ENCODE measurements around the gene BRMS1.

BRMS1 gene

DNA sequence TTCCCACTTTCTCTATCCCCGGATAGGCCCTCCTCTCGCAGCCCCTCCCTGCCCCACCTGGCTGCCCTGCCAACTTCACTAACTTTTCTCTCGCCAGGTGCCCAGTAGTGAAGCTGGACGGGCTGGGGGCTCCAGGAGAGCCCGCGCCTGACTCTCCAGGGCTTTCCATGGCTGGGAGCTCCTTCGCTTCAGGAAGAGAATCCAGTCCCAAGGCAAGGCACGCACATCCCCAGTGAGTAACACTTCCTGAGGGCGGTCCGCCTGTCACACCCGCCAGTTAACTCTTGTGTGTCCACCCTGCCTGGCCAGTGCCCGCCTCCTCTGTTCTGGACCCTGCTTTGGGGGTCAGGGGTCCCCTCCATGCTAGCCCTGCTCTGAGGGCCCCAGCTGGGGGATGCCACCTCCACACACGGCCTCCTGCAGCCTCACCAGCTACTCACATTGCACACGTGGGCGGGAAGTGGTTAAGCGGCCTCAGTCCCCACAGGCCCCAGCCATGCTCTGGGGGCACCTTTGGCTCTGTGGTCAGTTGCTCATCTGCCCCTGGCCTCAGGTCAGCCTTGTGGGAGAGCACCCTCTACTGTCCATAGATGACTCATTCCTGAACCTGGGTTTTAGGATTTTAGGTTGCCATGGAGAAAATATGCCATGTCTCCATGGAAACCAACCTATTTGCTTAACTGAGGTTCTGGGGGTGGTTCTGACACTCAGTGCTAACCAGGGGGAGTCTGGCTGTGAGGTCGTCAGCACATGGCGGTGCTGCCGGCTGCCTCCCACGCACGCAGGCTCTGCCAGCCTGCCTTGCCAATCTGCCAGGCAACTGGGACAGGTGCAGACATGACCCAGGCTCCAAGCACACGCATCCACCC lies 8.4 kb downstream of the BRMS1 start, which contains the start of gene RIN1:
TSS of gene RIN1 (minus strand) at position 201 of the 869 bp plus-strand sequence. CDS start at position 169, 32 bp downstream.
- peak; percentile 75 for DNase-seq

DNA sequence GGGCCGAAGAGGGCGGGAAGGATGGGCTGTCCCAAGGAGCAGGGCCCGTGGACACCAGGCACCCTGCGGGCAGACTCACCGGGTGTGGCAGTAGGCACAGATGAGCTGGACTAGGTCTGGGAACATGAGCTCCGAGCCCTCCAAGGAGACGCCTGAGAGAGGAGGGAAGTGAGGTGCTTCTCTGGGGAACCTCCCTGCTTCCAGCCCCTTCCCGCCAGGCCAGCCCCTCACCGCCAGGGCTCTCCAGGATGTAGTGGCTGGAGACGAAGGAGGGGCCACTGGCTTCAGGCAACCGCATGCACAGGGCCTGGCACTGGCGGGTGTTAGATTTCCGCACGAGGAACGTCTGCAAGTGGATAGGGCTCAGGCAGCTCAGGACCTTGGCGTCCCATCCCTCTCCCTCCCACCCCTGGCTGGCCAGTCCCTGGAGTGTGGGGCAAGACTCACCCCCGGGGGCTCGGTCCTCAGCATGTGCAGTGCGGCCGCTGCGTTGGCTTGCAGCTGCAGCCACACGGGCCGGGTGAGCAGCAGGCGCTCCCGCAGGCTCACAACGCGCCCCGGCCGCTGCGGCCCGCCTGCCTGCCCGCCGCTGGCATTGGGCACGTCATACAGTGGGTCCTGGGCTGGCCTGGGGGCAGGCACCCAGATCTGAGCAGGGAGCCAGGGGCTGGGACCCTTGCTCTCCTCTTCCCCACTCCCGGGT lies 9.2 kb downstream of the BRMS1 start:
- DNase-seq, result no peak

DNA sequence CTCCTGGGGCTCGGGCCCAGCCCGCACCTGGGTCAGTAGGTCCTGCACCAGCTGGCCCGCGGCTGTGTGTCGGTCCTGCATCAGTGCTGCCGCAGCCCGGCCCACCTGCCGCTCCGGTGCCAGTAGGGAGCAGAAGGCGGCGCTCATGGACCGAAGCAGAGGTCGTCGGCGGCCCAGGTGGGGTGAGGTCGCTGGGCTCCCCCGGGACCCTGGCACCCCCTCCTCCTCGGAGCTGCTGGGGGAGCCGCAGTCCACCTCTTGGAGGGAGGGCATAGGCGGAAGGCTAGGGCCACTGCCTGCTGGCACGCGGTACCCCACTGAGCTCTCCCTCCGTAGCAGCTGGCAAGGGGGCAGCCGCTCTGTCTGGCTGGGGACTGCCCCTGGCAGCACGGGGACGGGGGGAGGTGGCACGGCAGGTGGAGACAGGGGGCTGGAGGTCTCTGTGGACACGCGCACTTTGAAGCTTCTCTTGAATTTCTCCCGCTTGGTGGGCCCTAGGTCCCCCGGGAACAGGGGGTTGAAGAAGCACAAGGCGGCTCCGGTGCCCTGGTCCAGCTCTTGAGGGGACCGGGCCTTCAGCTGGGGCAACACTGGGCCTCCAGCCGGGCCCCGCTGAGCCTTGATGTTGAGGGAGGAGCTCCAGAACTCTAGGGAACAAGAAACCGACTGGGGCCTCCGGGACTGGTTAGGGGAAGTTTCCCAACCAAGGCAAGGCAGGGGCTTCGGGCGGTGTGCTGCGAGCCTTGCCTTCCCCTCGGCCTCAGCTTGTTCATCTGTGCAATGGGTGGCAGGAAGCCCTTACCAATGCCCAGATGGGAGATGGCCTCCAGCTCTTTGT lies 10.1 kb downstream of the BRMS1 start:
- peak; percentile 59 for DNase-seq

DNA sequence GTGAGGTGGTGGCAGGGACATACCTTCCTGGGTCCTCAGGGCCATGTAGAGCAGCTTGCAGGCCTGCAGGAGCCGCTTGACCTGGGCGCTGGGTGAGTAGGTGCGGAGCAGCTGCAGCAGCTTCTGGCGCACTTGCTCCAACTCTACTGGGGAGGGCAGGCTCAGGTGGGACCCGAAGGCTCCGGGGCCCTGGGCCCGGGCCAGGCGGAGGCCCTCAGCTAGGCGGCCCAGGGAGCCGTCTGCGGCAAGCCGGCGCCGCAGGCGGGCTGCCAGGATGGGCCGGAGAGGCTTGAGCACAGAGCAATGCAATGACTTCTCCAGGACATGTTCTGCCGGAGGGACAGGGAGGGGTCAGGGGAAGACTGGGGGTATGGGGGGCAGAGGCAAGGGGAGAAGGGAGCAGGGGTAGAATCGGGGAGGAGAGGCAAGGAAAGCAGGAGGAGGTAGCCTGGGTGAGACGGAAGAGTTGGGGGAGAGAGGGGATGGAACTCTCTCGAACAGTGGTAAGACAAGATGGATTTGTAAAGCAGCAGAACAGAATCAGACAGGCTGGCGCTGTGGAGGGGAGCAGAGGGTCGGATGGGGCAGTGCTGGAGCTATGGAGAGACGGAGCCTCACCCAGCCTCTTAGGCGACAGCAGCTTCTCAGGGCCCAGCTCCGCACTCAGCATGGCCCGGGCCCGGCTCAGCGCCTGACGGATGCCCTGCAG lies 10.9 kb downstream of the BRMS1 start:
- no peak for DNase-seq

DNA sequence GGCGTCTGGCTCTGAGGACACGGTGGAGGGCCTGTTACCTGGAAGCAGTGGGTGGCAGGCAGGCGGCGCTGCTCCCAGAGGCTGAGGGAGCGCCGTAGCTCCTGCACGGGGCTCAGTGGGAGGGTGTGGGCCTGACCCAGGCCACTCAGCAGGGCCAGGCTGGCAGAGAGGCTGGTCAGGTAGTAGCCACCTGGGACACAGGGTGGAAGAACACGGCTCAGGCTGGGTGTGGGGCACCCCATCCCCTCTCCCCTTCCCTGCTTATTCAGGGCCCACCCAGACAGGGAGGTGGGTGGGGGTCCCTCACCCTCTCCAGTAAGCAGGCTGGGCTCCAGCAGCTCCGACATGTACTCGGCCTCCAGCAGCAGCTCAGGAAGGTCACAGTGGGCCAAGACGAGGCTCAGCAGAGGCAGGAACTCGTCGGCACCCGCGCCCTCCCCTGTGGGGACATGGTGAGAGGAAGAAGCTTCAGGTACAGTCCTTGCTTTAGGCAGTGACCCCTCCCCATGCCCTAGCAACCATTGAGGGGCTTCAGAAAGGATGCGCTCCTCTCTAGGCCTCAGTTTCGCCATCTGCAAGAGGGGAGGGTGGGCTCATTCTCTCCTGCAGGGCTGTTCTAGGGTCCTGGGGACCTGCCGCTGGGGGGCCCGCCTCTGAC lies 11.6 kb downstream of the BRMS1 start:
- DNase-seq, result no peak

DNA sequence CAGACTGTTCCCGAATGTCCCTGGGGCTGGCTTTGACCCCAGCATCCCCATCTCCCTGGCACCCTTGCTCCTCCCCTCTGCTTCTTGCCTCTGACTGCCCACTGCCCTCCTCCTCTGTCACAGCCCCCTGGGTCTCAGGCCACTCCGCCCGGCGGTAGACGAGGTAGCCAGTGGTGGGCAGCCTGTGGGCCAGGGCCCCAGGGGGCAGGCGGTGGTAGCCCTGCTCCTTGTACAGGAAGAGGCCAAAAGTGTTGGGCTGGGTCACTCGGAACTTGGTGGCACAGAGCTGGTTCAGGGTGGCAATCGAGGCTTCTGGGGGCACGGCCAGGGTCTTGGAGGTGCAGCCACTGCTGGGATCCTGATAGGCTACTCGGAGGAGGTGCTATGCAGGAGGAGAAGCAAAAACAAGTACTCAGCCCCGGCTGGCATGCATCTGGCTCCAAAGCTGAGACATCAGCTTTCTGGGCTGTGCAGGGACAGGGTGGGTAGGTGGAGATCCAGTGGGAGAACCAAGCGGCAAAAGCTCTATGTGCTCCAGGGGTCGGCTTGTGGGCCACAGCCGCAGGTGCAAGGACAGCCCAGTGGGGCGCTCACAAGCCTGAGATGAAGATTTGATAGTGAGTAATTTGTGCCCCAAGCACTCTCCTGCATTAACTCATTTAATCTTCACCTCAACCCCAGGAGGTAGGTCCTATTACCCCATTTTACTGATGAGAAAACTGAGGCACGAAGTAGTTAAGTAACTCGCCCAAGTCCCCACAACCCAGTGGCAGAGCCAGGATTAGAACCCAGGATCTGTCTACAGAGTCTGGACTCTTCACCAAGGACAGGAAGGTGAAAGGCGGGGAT lies 12.3 kb downstream of the BRMS1 start:
- DNase-seq, result no peak

GRCh38 chr11:66331542-66332370 lies 13.1 kb downstream of the BRMS1 start:
- DNase-seq, result no peak

DNA sequence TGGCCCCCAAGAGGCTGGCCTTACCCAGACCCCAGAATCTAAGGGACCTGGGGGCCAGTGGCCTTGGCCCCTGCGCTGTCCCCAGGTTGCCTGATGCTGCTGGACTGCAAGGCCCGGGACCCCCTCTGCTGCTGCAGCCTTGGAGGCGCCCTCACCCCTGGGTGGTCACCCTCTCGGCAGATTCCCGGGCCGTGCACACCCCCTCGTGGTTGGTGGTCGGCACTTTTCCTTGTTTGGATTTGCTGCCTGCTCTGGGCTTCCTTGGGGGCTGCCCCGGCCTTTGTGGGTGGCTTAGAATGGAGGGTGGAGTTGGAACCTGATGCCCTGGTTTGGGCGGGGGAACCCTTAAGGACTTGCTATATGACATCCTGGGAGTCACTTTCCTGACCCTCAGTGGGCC lies 14.0 kb downstream of the BRMS1 start:
- DNase-seq, result no peak

DNA sequence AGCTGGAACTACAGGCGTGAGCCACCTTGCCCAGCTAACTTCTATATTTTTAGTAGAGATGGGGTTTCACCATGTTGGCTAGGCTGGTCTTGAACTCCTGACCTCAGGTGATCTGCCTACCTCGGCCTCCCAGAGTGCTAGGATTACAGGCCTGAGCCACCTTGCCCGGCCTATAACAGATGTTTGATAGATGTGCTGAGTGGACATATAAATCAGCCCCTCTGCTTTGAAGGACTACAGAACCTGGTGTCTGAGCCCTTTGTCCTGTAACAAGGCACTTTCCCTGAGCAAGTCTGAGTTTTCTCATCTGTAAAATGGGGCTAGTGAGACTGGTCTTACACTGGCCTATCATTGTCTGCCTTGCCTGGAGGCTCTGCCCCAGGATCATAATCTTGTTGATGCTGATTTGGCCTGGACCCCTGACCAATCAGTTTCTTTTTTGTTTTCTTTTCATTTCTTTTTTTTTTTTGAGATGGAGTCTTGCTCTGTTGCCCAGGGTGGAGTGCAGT lies 15.7 kb downstream of the BRMS1 start:
- DNase-seq, result no peak

- DNase-seq, result peak; percentile 64
Observed at GRCh38 chr11:66328302-66329144, 16.4 kb downstream of the BRMS1 start.

GRCh38 chr11:66328031-66328301 lies 16.9 kb downstream of the BRMS1 start:
- no peak for DNase-seq

GRCh38 chr11:66327171-66328030 lies 17.5 kb downstream of the BRMS1 start:
- DNase-seq, result no peak

- DNase-seq, result no peak
Observed at GRCh38 chr11:66326261-66327111, 18.4 kb downstream of the BRMS1 start.

- no peak for DNase-seq
Observed at GRCh38 chr11:66325263-66325671, 19.6 kb downstream of the BRMS1 start.

DNA sequence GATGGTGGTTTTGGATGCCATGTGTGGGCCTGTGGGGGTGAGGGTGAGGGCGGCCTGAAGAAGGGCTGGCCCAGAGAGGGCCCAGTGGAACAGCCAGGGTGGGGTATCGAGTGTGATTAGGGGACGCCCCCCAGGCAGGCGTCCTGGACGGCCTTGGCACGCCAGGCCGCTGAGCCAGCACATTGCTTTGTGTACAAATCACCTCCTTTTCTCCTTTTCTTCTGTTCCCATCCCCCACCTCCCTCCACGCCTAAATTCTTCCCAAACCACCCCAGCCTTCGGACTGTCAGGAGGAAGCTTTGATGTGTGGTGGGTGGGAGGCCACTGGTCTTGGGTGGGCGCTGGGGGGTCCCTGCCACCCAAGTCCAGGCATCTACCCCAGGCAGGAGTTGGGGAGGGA lies 20.2 kb downstream of the BRMS1 start:
- DNase-seq, result no peak

DNA sequence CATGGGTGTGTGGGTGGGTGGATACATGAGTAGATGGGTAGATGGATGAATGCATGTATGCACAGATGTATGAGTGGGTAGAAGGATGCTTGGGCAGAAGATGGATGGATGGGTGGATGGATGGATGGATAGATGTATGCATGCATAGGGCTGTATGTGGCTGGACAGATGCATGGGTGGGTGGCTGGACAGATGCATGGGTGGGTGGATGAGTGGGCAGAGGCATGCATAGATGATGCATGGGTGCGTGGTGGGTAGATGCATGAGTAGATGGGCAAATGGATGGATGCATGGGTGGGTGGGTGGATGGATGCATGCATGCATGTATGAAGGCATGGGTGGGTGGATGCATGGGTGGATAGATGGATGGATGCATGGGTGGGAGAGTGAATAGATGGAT lies 21.2 kb downstream of the BRMS1 start:
- no peak for DNase-seq
